HG02970 (cell line): Measurements from ENCODE around the gene SP140.
"Not testable (repeated sequence)": the region's sequence is repeated elsewhere in the genome, so short reads cannot be mapped to it uniquely, and the experiment has no call there.

ENCODE experiments used
- ATAC-seq: cut with Tn5 transposase; IDR thresholded peaks from one replicate; pipeline ENCODE4 v1.9.1; 2021; ENCODE audit warnings: mild to moderate bottlenecking, moderate library complexity, moderate number of reproducible peaks; ENCODE audit not compliant: unreplicated experiment, low FRiP score

Gene SP140

DNA sequence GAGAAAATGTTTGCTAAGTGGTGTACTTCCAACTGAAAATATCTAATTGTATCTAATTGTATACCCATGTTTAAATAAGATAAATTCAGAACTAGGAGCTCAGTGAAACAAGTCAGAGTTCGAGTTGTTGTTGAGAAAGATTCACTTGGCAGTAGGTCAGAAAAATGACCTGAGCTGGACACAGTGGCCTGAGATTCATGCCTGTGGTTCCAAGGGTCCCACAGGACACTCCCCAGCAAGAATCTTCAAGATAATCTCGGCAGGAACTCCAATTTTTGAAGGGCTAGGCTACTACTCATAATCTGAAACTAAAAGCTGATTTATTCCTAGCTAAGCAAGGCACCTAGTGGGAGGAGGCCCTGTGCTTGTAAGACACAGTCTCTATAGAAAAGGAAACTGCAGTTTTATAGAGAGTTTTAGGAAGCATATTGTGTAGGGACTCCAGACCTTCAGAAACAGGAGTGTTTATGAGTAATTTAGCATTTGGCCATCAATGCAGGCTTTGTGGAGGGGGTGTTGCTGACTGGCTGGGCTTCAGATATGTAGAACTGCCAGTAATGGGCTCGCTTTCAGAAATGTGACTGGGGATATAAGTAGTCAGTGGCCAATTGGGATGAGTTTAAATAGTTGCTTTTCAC, 43.2 kb downstream of the SP140 start:
- ATAC-seq = no peak

DNA sequence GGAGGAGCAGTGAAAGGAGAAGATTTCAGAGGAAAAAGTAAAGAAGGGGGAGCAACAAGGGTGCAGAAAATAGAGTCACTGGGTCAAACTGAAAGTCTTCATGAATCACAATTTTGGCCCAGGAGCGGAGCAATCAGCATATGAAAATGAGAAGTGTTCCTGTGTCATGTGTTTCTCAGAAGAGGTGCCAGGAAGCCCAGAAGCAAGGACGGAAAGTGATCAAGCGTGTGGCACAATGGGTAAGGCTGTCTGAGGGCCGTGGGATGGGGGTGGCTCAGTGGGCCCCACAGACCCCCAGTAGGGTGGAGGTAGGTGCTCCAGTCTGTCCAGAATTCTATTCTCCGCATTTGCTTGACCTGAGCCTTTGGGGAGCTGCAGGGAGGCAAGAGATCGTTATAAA, 44.2 kb downstream of the SP140 start:
- no peak for ATAC-seq

DNA sequence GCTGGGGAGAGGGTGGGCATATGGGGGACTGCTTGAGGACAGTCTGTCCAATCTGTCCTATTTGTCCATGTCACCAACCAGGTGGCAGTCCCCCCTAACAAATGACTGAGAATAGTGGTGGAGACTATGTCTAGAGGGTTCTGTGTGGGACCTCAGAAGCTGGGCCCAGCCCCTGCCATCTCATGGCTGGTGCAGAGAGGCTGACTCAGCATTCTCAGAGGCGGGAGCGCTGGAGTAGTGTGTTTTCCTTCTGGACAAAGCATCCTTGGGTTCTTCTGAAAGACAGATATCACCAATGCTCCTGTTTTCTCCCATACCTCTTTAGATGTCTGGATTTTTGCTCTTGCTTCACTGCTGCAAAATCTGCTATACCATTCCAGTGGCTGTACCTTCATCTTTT, 57.4 kb downstream of the SP140 start:
- ATAC-seq = no peak

DNA sequence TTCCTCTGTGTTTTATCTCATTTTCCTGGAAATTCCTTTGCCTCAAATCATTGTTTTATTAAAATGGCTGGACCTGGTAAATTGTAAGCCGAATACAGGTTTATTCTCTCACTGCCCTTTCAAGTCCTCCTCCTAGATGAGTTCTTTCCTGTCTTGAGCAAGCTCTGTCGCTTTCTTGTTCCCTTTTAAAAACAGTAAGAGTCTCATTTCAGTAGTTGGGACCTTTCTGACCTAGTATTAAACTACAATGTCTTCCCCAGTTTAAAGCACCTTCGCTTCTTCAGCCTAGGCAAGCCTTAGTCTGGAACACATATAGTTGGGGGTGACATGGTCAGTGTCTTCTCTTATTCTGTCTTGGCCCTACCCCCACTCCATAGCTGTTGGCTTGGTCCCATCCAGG, 60.5 kb downstream of the SP140 start:
- ATAC-seq = no peak

DNA sequence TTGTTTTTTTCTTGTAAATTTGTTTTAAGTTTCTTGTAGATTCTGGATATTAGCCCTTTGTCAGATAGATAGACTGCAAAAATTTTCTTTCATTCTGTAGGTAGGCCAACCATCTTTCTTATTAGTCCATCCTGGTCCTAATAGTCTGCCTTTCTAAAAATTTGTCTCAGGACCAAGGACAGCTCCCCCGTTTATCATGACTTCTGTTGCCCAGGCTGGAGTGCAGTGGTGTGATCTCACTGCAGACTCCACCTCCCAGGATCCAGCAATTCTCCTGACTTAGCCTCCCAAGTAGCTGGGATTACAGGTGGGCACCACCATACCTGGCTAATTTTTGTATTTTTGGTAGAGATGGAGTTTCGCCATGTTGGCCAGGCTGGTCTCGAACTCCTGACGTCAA, 63.8 kb downstream of the SP140 start:
- ATAC-seq = not testable (repeated sequence)

DNA sequence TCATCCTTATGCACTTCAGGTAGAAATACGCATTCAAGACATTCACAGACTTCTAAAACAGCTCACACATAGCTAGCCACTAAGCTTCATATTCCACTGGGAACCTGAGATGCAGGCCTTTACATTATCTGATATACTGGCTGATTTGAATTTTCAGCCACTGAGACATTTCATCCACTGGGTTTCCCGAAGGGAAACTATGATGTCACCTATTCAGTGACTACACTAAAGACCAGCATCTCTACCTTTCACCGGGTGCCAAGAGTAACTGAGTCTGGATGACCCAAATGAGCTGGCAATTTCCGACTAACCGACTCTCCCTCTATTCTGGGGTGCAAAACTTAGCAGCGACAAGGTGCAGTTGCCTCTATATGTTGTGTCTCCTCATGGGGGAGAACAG, 69.7 kb downstream of the SP140 start:
- no peak for ATAC-seq

DNA sequence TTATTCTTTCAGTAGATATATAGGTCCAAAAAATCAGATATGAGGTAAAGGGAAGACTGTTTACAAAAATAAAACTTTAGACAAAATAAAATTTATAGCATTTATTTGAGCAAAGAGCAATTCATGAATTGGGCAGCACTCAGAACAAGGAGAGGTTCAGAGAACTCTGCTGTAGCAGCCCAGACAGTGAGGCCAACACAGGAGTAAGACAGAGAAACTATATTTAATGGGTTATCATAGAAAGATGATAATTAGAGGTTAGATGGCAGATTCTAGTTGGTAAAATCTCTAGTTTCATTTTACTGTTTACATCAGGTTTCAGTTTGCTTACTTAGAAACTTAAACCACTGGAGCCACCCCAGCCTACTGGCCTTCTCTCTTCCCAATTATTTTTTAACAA, 71.4 kb downstream of the SP140 start:
- ATAC-seq = no peak

DNA sequence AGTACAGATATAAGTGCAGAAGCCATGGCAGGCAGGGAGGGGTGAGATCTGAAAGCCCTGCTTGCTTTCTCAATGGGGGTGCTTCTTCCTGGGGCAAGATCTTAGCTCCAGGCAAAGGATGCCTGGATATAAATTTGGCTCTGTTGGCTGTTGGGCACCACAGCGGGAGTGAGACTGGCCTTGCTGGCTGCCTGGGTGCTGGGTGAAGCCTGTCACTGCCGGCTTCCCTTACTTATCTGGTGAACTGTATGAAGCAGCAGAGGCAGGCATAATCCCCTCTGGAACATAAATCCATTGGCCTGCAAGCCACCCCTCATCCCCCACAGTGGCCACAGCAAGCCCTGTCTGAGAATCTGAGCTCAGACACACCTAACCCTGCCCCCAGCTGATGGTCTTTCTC, 74.1 kb downstream of the SP140 start:
- ATAC-seq = no peak

DNA sequence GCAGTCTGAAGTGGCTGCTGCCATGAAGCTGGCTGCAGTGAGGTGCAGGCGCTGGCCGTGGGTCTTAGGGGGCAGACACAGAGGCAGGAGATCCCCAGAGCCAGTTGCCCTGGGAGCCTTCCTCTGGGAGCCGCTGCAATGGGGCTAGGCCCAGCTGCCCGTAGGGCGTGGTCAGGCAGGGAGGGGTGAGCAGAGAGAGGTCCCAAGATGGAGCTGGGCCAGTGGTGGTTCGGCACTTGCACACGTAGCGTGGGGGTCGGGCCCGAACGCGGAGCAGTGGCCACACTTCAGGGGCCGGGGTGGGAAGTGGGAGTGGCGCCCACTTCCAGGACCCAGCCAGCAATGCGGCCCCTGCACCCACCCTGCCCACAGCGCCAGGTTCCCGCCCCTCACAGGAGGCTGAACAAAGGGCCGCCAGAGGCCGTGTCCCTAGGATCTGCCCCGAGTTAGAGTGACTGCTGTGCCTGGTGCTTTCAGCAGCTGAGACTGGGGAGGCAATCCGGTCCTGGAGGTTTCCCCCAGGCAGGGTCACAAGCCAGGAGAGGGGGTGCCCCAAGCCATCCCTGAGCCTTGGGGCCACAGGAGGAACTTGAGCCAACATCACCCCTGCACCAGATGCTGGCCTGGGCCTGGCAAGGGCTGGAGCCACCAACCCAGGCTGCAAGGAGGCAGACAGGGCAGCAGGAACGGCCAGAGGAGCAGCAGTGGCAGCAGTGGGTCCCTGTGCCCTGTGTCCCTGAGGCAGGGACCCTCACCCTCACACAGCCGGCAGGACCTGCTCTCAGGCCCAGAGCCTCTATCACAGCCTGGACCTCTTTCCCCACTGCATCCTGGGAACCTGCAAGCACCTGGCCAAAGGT, 80.1 kb downstream of the SP140 start:
- ATAC-seq = no peak

DNA sequence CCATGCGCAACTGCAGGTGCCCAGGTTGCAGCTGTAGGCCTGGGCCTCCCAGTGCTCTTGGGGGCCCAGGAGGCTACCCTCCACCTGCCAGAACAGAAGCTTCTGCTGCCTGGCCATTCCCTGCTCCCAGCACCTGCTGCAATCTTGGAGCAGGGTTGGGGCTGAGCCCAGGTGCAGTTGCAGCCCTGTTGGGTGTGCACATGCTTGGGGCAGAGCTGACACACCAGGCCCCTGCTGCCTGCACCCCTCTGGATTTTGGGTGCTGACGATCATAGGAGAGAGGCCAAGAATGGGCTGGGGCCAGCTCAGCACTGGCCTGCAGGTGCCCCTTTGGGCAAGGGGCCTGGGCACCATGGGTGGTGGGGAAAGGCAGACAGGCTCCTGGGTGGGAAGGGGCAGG, 80.9 kb downstream of the SP140 start:
- ATAC-seq = no peak

DNA sequence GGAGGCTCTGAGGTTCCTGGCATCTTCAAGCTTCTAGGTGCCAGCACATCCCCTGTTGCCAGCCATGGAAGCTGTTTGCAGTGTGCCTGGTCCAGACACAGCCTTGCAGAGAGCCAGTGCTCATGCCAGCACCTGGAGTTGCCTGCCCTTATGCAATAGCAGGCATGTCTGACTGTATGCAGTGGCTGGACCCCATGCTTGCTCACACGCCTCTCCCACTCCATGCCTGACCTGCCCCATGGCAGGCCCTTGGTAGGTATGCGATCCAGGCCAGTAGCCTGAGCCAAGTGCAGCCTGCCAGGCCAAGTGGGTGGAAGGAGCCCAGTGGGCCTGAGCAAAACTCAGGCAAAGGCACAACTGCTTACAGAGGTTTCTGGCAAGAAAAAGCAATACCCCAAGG, 81.9 kb downstream of the SP140 start:
- ATAC-seq = no peak

DNA sequence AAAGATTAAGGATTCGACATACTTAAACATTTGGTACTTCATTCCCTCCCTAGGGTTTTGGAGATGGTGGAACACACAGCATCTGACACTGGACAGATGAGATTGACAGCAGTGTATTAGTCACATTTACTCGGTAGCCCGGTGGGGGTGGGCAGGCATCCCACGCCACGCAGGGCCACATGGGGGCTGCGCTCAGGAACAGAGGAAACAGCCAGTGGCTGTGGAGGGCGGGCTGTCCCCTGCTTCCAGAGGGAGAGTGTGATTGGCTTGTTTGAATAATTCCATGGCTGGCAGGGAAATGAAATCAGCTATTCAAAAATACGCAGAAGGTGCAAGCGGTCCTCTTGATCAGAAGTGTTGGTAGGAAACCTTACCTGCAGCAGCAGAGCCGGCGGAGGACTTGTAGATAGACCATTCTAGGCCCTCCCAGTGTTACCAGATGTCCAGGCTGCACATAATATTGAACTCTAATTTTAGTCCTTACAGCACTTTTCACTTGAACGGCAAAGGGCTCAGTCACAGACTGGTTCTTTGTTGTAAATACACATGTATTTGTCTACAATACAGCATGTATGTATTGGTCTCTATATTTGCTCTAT, 83.0 kb downstream of the SP140 start:
- ATAC-seq = no peak

DNA sequence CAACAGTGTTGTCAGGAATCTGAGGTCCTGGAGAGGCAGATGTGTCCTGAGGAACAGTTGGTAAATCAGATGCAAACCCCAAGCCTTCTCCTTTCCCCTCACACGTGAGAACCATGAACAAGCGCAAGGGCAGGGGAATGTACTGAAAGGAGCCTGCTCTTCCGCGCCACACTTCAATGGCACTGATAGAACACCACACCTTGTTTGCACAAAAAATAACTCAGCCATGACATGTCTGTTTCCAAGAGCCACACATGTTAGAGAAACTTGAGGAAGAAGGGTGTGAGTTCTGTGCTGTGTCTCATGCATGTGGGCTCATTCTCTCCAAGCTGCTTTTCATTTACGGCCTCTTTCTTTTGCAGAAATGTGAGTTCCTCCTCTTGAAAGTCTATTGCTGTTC, 85.3 kb downstream of the SP140 start:
- ATAC-seq = not testable (repeated sequence)

DNA sequence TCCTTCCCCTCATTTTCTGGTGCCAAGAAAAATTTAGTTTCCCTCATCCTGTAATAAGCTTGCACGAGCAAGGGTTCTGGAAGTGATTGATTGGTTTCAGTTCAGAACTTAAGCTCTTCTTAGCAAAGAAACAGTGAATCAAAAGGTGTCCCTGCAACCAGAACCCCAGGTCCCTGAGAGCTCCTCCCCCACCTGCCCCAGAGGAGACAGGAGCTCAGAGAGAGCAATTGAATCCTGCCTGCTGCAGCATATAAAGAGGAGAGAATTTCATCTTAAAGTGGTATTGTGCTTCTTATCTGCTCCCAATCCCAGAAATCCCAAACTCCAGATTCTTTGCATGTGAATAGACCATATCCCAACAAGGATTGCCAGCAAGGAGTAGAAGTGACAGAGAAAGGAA, 86.1 kb downstream of the SP140 start:
- ATAC-seq = not testable (repeated sequence)

DNA sequence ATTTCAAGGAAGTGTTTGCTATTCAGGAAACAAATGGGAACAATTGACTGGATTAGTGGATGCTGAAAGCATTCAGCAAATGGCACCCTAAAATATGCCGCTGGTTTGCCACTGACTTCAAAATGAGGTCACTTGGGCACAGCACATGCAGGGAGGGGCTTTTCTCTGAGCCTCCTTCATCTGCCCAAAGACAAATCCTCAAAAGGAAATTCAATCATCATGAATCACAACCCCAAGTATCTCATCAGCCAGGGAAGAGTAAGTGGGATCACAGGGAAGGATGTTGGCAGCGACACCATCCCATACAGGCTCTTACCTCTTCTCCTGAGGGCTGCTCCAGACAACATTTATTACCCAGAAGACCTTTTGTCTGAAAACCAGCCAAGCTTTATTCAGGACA, 87.1 kb downstream of the SP140 start:
- no peak for ATAC-seq

DNA sequence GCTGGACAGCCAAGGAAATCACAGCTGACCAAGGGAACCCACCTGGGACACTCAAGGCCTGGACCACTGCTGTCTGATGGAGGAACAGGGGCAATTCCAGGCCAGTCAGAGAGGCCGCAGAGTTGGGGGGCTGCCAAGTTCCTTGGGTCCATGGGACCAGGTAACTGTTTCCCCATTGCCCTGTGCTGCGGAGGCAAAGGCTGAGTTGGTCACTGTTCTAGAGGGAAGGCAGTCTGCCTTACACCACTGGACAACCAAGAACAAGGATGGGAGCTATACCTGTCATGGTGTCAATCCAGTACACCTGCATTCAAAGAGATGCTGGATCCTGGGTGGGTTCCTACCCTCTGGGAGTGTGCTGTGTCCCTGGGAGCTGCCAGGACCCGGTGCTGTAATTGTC, 91.8 kb downstream of the SP140 start:
- no peak for ATAC-seq

DNA sequence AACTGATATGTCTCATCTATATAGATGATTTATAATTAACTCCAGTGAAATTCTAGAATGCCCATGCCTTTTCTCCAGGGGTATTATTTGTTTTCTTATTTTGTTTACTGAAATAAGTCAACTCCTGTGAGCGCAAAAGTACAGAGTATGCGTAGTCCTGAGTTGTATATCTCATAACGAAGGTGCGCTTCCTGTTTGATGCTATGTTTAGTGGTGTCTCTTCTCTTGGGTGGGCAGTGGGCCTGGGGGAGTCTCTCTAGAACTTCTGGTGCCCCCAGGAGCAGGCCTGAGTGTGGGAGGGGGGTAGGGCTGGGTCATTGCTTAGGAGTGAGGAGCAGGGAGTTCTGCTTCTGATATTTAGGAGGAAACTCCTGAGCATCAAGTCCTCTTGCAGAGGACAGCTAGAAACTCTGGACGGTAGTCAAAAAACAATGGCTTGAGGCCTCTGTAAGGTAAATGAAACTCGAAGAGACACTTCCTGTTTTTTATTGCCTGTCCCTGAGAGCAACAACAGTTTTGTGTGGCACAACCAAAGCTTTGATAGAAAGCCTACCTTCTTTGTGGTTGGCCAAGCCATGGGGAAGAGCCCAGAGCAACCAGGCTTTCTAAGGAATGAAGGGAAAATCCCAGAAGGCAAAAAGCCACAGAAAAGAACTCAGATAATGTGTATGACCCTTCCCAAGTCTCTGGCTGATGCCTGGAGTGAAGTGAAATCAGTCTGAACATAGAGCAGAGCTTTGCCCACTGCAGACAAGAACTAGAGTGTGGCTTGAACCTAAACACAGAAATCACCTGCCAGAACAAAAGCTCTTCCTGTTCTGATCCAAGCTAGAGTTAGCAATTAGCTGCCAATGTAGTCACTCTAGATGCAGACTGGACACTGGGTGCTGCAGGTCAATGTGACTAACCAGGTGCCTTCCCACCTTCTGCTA, 92.9 kb downstream of the SP140 start:
- no peak for ATAC-seq

DNA sequence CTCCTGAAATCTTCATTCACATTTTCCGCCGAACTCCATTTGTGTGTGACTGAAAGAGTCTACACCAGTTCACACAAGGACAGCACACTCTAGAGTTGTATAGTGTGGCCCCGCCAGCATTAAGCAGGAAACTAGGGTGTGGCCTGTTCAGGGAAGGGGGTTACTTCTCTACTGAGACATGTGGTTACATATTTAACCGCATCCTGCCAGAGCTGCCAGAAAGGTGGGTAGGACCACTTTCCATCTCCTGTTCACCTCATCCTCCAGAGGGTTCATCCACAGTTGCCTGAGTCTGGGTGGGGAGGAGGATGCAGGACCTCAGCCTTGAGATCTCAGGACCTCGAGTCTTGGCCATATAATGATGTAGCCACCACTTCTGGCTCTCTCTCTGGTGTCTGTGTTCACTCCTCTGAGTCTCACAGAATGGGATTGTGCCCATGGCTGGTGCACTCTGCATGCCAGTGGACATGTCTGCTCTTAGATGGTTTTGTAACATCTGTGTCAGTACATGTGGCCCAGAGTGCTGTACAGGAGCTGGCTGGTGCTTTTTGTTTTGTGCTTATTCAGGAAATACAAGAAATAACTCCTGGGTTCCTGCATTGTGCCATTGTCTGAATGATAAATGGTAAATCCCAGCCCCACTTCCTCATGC, 93.8 kb downstream of the SP140 start:
- no peak for ATAC-seq

DNA sequence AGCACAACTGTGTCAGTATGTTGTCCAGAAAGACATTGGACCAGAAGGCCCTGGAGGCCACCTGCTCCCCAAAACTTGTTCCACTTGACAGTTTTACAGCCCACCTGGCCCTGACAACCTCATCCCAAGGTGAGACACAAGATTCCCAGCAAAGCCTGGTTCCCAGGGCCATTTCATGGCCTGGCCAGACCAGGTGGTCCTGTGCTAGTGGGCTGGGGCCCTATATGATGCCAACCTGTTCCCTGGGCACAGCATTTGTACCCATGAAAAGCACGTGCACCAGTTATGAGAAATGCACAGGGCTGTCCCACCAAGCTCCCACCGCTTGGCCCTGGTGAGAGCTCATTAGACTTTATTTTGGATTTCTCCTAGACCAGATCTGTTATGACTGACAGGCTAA, 95.5 kb downstream of the SP140 start:
- no peak for ATAC-seq
